ENCODE measurements around the gene DPF3. TPM values are rescaled to one million over a fixed set of nuclear protein-coding genes. Genes with fewer than 3 reads are reported as not detected.

The DPF3 gene
- polyA plus RNA-seq, 2 of the 4 experiments (the other 2 are of a cell fraction) = 0.05 to 0.09 TPM

- no peak overlapping the region for H3K4me2 ChIP-seq
- CTCF ChIA-PET = interaction anchor here (1.1 kb wide), 1 partner anchor 201 kb away, joined by 6 read pairs; no protein-coding TSS in a partner anchor
- POLR2A ChIA-PET = no interaction called here
- TF ChIP-seq RARB (CRISPR knock-in tag; IDR thresholded peaks at IDR 0.05) (no peak), MAFK (IDR thresholded peaks at IDR 0.05; ENCODE audit: partially characterized antibody) (no peak), EHF (CRISPR knock-in tag; IDR thresholded peaks at IDR 0.05) (no peak), JUN (IDR thresholded peaks at IDR 0.05) (no peak), CHD2 (IDR thresholded peaks at IDR 0.05; ENCODE audit: low read length, partially characterized antibody) (no peak), KDM1A (IDR thresholded peaks at IDR 0.05; ENCODE audit: low read depth) (no peak), REST (IDR thresholded peaks at IDR 0.05) (no peak)
- H3K4me1 ChIP-seq = no peaks in the 10 kb centered on the region
- FAIRE-seq (no peak), DNase-seq (ENCODE audit: low read depth in 1 of 2, low spot score in 1 of 2) (no peak), ATAC-seq (no peak)
- H3K4me3 ChIP-seq = no peak overlapping the region
- H3K27ac ChIP-seq = no peak overlapping the region
- 87% methylated on average over 7 of the region's 7 CpGs for WGBS (ENCODE audit: missing lambda C conversion rate)
- no peaks in the 10 kb centered on the region for H3K9me3 ChIP-seq
Measured at GRCh38 chr14:72715215-72715849, 178.6 kb downstream of the DPF3 start.

- Histone ChIP-seq H3K27ac (no peak overlapping the region), H3K9me3 (no peaks in the 10 kb centered on the region), H3K4me1 (no peaks in the 10 kb centered on the region), H3K4me2 (no peak overlapping the region), H3K4me3 (no peak overlapping the region)
- CTCF ChIA-PET = interaction anchor here (1.1 kb wide), 1 partner anchor 200 kb away, joined by 6 read pairs; no protein-coding TSS in a partner anchor
- no peak for DNase-seq (ENCODE audit: low read depth in 1 of 2, low spot score in 1 of 2)
- POLR2A ChIA-PET = no interaction called here
- no peak for ATAC-seq
- WGBS (ENCODE audit: missing lambda C conversion rate) = 76% methylated on average over 2 of the region's 8 CpGs
- TF ChIP-seq KDM5A (IDR thresholded peaks at IDR 0.05) (no peak), BHLHE40 (IDR thresholded peaks at IDR 0.05; ENCODE audit: low read depth, low read length) (no peak), PBX3 (IDR thresholded peaks at IDR 0.05) (no peak), HES2 (IDR thresholded peaks at IDR 0.05) (no peak), CTCF (IDR thresholded peaks at IDR 0.05) (no peak), ESRRA (IDR thresholded peaks at IDR 0.05; ENCODE audit: borderline replicate concordance, low read length) (no peak), MYC (IDR thresholded peaks at IDR 0.05; ENCODE audit: borderline replicate concordance, low read length) (no peak), GATA3 (IDR thresholded peaks at IDR 0.05; ENCODE audit: borderline replicate concordance) (no peak), PHF8 (IDR thresholded peaks at IDR 0.05; ENCODE audit: borderline replicate concordance, low read depth) (no peak)
- no peak for FAIRE-seq
Measured at GRCh38 chr14:72714871-72715214, 179.1 kb downstream of the DPF3 start.

GRCh38 chr14:72714094-72714493 lies 179.8 kb downstream of the DPF3 start:
- CTCF ChIA-PET = interaction anchor here (1.1 kb wide), 1 partner anchor 200 kb away, joined by 6 read pairs; no protein-coding TSS in a partner anchor
- H3K4me2 ChIP-seq = no peak overlapping the region
- WGBS (ENCODE audit: missing lambda C conversion rate) = 84% methylated on average over 14 of the region's 14 CpGs
- DNase-seq (ENCODE audit: low read depth in 1 of 2, low spot score in 1 of 2) (no peak), ATAC-seq (no peak), FAIRE-seq (no peak)
- no peaks in the 10 kb centered on the region for H3K9me3 ChIP-seq
- POLR2A ChIA-PET = no interaction called here
- H3K4me1 ChIP-seq = no peaks in the 10 kb centered on the region
- no peak overlapping the region for H3K4me3 ChIP-seq
- TF ChIP-seq JUNB (IDR thresholded peaks at IDR 0.05) = no peak
- H3K27ac ChIP-seq = no peak overlapping the region

Data from A549 (cell line).